ENCODE data around the gene MFSD6.

DNA sequence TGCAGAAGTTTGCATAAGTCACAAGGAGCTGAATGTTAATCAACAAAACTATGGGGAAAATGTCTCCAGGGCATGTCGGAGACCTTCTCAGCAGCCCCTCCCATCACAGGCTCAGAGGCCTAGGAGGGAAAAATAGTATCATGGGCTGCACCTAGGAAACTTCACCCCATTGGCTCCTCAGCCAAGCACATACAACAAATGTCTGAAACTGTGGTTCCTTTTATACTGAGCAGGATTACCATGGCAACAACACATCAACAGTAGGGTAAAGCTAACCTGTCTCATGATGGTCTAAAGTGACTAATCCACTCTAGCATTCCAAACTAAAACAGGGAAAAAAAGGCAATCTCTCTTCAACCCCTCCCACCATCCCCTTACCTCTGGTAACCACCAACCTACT, 129.6 kb downstream of the MFSD6 start:
- TF ChIP-seq, protein P1, sequence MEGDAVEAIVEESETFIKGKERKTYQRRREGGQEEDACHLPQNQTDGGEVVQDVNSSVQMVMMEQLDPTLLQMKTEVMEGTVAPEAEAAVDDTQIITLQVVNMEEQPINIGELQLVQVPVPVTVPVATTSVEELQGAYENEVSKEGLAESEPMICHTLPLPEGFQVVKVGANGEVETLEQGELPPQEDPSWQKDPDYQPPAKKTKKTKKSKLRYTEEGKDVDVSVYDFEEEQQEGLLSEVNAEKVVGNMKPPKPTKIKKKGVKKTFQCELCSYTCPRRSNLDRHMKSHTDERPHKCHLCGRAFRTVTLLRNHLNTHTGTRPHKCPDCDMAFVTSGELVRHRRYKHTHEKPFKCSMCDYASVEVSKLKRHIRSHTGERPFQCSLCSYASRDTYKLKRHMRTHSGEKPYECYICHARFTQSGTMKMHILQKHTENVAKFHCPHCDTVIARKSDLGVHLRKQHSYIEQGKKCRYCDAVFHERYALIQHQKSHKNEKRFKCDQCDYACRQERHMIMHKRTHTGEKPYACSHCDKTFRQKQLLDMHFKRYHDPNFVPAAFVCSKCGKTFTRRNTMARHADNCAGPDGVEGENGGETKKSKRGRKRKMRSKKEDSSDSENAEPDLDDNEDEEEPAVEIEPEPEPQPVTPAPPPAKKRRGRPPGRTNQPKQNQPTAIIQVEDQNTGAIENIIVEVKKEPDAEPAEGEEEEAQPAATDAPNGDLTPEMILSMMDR (IDR thresholded peaks at IDR 0.05), result no peak
- TF ChIP-seq POLR2A (IDR thresholded peaks at IDR 0.05), result no peak
